ENCODE data around the gene ATP10A.
"Not testable (repeated sequence)": the region's sequence is repeated elsewhere in the genome, so short reads cannot be mapped to it uniquely, and the experiment has no call there.

Gene ATP10A

GRCh38 chr15:25892126-25892525 lies 29.0 kb upstream of the ATP10A start:
- no peak overlapping the region for H3K27ac Mint-ChIP-seq
- no peaks in the 10 kb centered on the region for H3K9me3 Mint-ChIP-seq
- CTCF ChIA-PET: interaction anchor here (1.1 kb wide), 1 partner anchor 26 kb away, joined by 3 read pairs; no protein-coding TSS in a partner anchor
- H3K27me3 Mint-ChIP-seq: peaks cover 14% of the 10 kb centered on the region
- no peak overlapping the region for H3K4me3 Mint-ChIP-seq
- DNase-seq: no peak
- no peaks in the 10 kb centered on the region for H3K36me3 Mint-ChIP-seq
- H3K4me1 Mint-ChIP-seq: no peaks in the 10 kb centered on the region

- DNase-seq: no peak
- Mint-ChIP-seq H3K27me3 (peaks cover 23% of the 10 kb centered on the region), H3K27ac (no peak overlapping the region), H3K4me3 (no peak overlapping the region), H3K36me3 (no peaks in the 10 kb centered on the region), H3K9me3 (no peaks in the 10 kb centered on the region), H3K4me1 (no peaks in the 10 kb centered on the region)
- CTCF ChIA-PET: no interaction called here
Measured at GRCh38 chr15:25891081-25891480, 28.0 kb upstream of the ATP10A start.

GRCh38 chr15:25890529-25890928 lies 27.4 kb upstream of the ATP10A start:
- H3K4me1 Mint-ChIP-seq: no peaks in the 10 kb centered on the region
- DNase-seq: no peak
- H3K4me3 Mint-ChIP-seq: no peak overlapping the region
- CTCF ChIA-PET: no interaction called here
- no peaks in the 10 kb centered on the region for H3K9me3 Mint-ChIP-seq
- H3K27ac Mint-ChIP-seq: no peak overlapping the region
- no peaks in the 10 kb centered on the region for H3K36me3 Mint-ChIP-seq
- H3K27me3 Mint-ChIP-seq: peaks cover 27% of the 10 kb centered on the region

- DNase-seq: no peak
- no peaks in the 10 kb centered on the region for H3K4me1 Mint-ChIP-seq
- H3K27ac Mint-ChIP-seq: no peak overlapping the region
- peaks cover 27% of the 10 kb centered on the region for H3K27me3 Mint-ChIP-seq
- H3K9me3 Mint-ChIP-seq: no peaks in the 10 kb centered on the region
- no peaks in the 10 kb centered on the region for H3K36me3 Mint-ChIP-seq
- H3K4me3 Mint-ChIP-seq: no peak overlapping the region
- CTCF ChIA-PET: no interaction called here
Measured at GRCh38 chr15:25887870-25888269, 24.7 kb upstream of the ATP10A start.

GRCh38 chr15:25886498-25887140 lies 23.5 kb upstream of the ATP10A start:
- CTCF ChIA-PET: no interaction called here
- Mint-ChIP-seq H3K36me3 (no peaks in the 10 kb centered on the region), H3K27ac (no peak overlapping the region), H3K4me1 (no peaks in the 10 kb centered on the region), H3K27me3 (peaks cover 27% of the 10 kb centered on the region), H3K9me3 (no peaks in the 10 kb centered on the region), H3K4me3 (no peak overlapping the region)
- no peak for DNase-seq

- no peak overlapping the region for H3K27ac Mint-ChIP-seq
- no peak for DNase-seq
- CTCF ChIA-PET: no interaction called here
- peaks cover 24% of the 10 kb centered on the region for H3K27me3 Mint-ChIP-seq
- no peaks in the 10 kb centered on the region for H3K36me3 Mint-ChIP-seq
- no peaks in the 10 kb centered on the region for H3K9me3 Mint-ChIP-seq
- no peaks in the 10 kb centered on the region for H3K4me1 Mint-ChIP-seq
- no peak overlapping the region for H3K4me3 Mint-ChIP-seq
Measured at GRCh38 chr15:25884370-25884769, 21.2 kb upstream of the ATP10A start.

GRCh38 chr15:25883463-25884259 lies 20.5 kb upstream of the ATP10A start:
- Mint-ChIP-seq H3K27ac (no peak overlapping the region), H3K4me3 (no peak overlapping the region), H3K27me3 (peaks cover 24% of the 10 kb centered on the region), H3K36me3 (no peaks in the 10 kb centered on the region), H3K4me1 (no peaks in the 10 kb centered on the region), H3K9me3 (no peaks in the 10 kb centered on the region)
- CTCF ChIA-PET: interaction anchor here (0.5 kb wide), 1 partner anchor 29 kb away, joined by 3 read pairs; no protein-coding TSS in a partner anchor
- no peak for DNase-seq

- Mint-ChIP-seq H3K4me3 (no peak overlapping the region), H3K36me3 (no peaks in the 10 kb centered on the region), H3K27me3 (peaks cover 21% of the 10 kb centered on the region), H3K9me3 (no peaks in the 10 kb centered on the region), H3K4me1 (no peaks in the 10 kb centered on the region), H3K27ac (no peak overlapping the region)
- DNase-seq: no peak
- CTCF ChIA-PET: no interaction called here
Measured at GRCh38 chr15:25882466-25882865, 19.3 kb upstream of the ATP10A start.

- DNase-seq, H3K36me3 Mint-ChIP-seq, H3K4me3 Mint-ChIP-seq, H3K9me3 Mint-ChIP-seq, H3K4me1 Mint-ChIP-seq, CTCF ChIA-PET, H3K27me3 Mint-ChIP-seq, H3K27ac Mint-ChIP-seq: not testable (repeated sequence)
Measured at GRCh38 chr15:25880877-25881276, 17.8 kb upstream of the ATP10A start.

GRCh38 chr15:25880411-25880810 lies 17.3 kb upstream of the ATP10A start:
- CTCF ChIA-PET: interaction anchor here (1.1 kb wide), 1 partner anchor 54 kb away, joined by 4 read pairs; no protein-coding TSS in a partner anchor
- no peaks in the 10 kb centered on the region for H3K9me3 Mint-ChIP-seq
- H3K4me1 Mint-ChIP-seq: no peaks in the 10 kb centered on the region
- no peak for DNase-seq
- H3K4me3 Mint-ChIP-seq: no peak overlapping the region
- no peaks in the 10 kb centered on the region for H3K36me3 Mint-ChIP-seq
- no peak overlapping the region for H3K27ac Mint-ChIP-seq
- peaks cover 5% of the 10 kb centered on the region for H3K27me3 Mint-ChIP-seq

- CTCF ChIA-PET: interaction anchor here (1.1 to 1.3 kb wide), 2 partner anchors 55 kb away, joined by 3 to 4 read pairs; no protein-coding TSS in a partner anchor
- H3K27me3 Mint-ChIP-seq: peaks cover 3% of the 10 kb centered on the region
Measured at GRCh38 chr15:25879438-25879837, 16.3 kb upstream of the ATP10A start.

GRCh38 chr15:25877681-25878080 lies 14.6 kb upstream of the ATP10A start:
- H3K4me1 Mint-ChIP-seq: no peaks in the 10 kb centered on the region
- no peaks in the 10 kb centered on the region for H3K36me3 Mint-ChIP-seq
- H3K27me3 Mint-ChIP-seq: no peaks in the 10 kb centered on the region
- H3K9me3 Mint-ChIP-seq: no peaks in the 10 kb centered on the region
- no peak for DNase-seq
- CTCF ChIA-PET: no interaction called here
- H3K27ac Mint-ChIP-seq: no peak overlapping the region
- no peak overlapping the region for H3K4me3 Mint-ChIP-seq

More at GRCh38 chr15:25879438-25879837, 16.3 kb upstream of the ATP10A start:
- Mint-ChIP-seq H3K4me3 (no peak overlapping the region), H3K36me3 (no peaks in the 10 kb centered on the region), H3K4me1 (no peaks in the 10 kb centered on the region), H3K27ac (no peak overlapping the region), H3K9me3 (no peaks in the 10 kb centered on the region)
- no peak for DNase-seq

GRCh38 chr15:25876231-25877140 lies 13.4 kb upstream of the ATP10A start:
- H3K4me1 Mint-ChIP-seq: no peaks in the 10 kb centered on the region

GRCh38 chr15:25875566-25875965 lies 12.4 kb upstream of the ATP10A start:
- DNase-seq: no peak
- Mint-ChIP-seq H3K4me1 (no peaks in the 10 kb centered on the region), H3K9me3 (no peaks in the 10 kb centered on the region), H3K27ac (no peak overlapping the region), H3K36me3 (no peaks in the 10 kb centered on the region), H3K4me3 (no peak overlapping the region), H3K27me3 (no peaks in the 10 kb centered on the region)
- CTCF ChIA-PET: interaction anchor here (1.2 kb wide), 1 partner anchor 148 kb away, joined by 3 read pairs; no protein-coding TSS in a partner anchor

More at GRCh38 chr15:25876231-25877140, 13.4 kb upstream of the ATP10A start:
- CTCF ChIA-PET: interaction anchor here (1.2 kb wide), 1 partner anchor 149 kb away, joined by 3 read pairs; no protein-coding TSS in a partner anchor
- no peaks in the 10 kb centered on the region for H3K36me3 Mint-ChIP-seq
- no peaks in the 10 kb centered on the region for H3K9me3 Mint-ChIP-seq
- no peak overlapping the region for H3K27ac Mint-ChIP-seq
- no peaks in the 10 kb centered on the region for H3K27me3 Mint-ChIP-seq
- DNase-seq: no peak
- H3K4me3 Mint-ChIP-seq: no peak overlapping the region
